ENCODE measurements around the gene NUDT8. TPM values are rescaled to one million over a fixed set of nuclear protein-coding genes. Genes with fewer than 3 reads are reported as not detected.

The NUDT8 gene
- polyA plus RNA-seq, 1 donor (not counting 4 experiments of a cell fraction or from before 2014, with no cell fraction given) = 1.1 TPM

GRCh38 chr11:67610302-67610868 lies 19.4 kb downstream of the NUDT8 start:
- FAIRE-seq (no peak), DNase-seq (ENCODE audit: low read depth, low spot score) (no peak)
- Histone ChIP-seq H3K4me1 (ENCODE audit: control insufficient read depth, extremely low read depth, insufficient read depth, low read length) (peaks cover 23% of the 10 kb centered on the region), H4K20me1 (ENCODE audit: control insufficient read depth, extremely low read depth, insufficient read depth, low read length) (no peaks in the 10 kb centered on the region), H3K4me2 (ENCODE audit: control insufficient read depth, extremely low read depth, insufficient read depth, low read depth, low read length) (no peak overlapping the region), H3K27ac (ENCODE audit: control insufficient read depth, insufficient read depth, low read length) (no peak overlapping the region), H3K79me2 (ENCODE audit: control insufficient read depth, insufficient read depth, low read length) (peaks cover 17% of the 10 kb centered on the region), H3K27me3 (ENCODE audit: control insufficient read depth, extremely low read depth, insufficient read depth, low read length) (no peaks in the 10 kb centered on the region), H3K9me1 (ENCODE audit: control insufficient read depth, extremely low read depth, insufficient read depth, low read length) (no peaks in the 10 kb centered on the region), H2AFZ (ENCODE audit: control insufficient read depth, low read length) (no peak overlapping the region), H3K9ac (ENCODE audit: control insufficient read depth, extremely low read depth, insufficient read depth, low read length) (no peak overlapping the region), H3K4me3 (ENCODE audit: control insufficient read depth in 2 of 3, extremely low read depth in 1 of 3, insufficient read depth in 2 of 3, low read depth in 1 of 3, low read length in 3 of 3) (no peak overlapping the region), H3K36me3 (ENCODE audit: control insufficient read depth in 2 of 2, extremely low read depth in 1 of 2, insufficient read depth in 2 of 2, low read length in 2 of 2) (peaks cover 23 to 28% of the 10 kb centered on the region in 2 experiments), H3K9me3 (ENCODE audit: control insufficient read depth, low read depth, low read length) (no peaks in the 10 kb centered on the region)
- TF ChIP-seq, protein P1, sequence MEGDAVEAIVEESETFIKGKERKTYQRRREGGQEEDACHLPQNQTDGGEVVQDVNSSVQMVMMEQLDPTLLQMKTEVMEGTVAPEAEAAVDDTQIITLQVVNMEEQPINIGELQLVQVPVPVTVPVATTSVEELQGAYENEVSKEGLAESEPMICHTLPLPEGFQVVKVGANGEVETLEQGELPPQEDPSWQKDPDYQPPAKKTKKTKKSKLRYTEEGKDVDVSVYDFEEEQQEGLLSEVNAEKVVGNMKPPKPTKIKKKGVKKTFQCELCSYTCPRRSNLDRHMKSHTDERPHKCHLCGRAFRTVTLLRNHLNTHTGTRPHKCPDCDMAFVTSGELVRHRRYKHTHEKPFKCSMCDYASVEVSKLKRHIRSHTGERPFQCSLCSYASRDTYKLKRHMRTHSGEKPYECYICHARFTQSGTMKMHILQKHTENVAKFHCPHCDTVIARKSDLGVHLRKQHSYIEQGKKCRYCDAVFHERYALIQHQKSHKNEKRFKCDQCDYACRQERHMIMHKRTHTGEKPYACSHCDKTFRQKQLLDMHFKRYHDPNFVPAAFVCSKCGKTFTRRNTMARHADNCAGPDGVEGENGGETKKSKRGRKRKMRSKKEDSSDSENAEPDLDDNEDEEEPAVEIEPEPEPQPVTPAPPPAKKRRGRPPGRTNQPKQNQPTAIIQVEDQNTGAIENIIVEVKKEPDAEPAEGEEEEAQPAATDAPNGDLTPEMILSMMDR (optimal IDR thresholded peaks at IDR 0.05 in 1 of 3, IDR thresholded peaks at IDR 0.05 in 1 of 3, conservative IDR thresholded peaks at IDR 0.05 in 1 of 3; ENCODE audit: extremely low read depth in 1 of 3, insufficient read depth in 2 of 3, low read length in 3 of 3) = no peak
- no peak for TF ChIP-seq EZH2 (IDR thresholded peaks at IDR 0.05; ENCODE audit: low read length)
- dilution Hi-C loops (cut with MboI; ENCODE audit: extremely low pct_ligation_motif_present, low sequenced_read_pairs) = no loop called here

- TF ChIP-seq, protein P1 (optimal IDR thresholded peaks at IDR 0.05 in 1 of 3, IDR thresholded peaks at IDR 0.05 in 1 of 3, conservative IDR thresholded peaks at IDR 0.05 in 1 of 3; ENCODE audit: extremely low read depth in 1 of 3, insufficient read depth in 2 of 3, low read length in 3 of 3) = no peak
- TF ChIP-seq EZH2 (IDR thresholded peaks at IDR 0.05; ENCODE audit: low read length) = no peak
- no peak overlapping the region for H2AFZ ChIP-seq (ENCODE audit: control insufficient read depth, low read length)
- H3K9ac ChIP-seq (ENCODE audit: control insufficient read depth, extremely low read depth, insufficient read depth, low read length) = no peak overlapping the region
- DNase-seq (ENCODE audit: low read depth, low spot score) (no peak), FAIRE-seq (no peak)
- no peak overlapping the region for H3K27ac ChIP-seq (ENCODE audit: control insufficient read depth, insufficient read depth, low read length)
- H3K36me3 ChIP-seq (ENCODE audit: control insufficient read depth in 2 of 2, extremely low read depth in 1 of 2, insufficient read depth in 2 of 2, low read length in 2 of 2) = peaks cover 23 to 28% of the 10 kb centered on the region in 2 experiments
- H3K79me2 ChIP-seq (ENCODE audit: control insufficient read depth, insufficient read depth, low read length) = peaks cover 17% of the 10 kb centered on the region
- H3K4me2 ChIP-seq (ENCODE audit: control insufficient read depth, extremely low read depth, insufficient read depth, low read depth, low read length) = no peak overlapping the region
- H4K20me1 ChIP-seq (ENCODE audit: control insufficient read depth, extremely low read depth, insufficient read depth, low read length) = no peaks in the 10 kb centered on the region
- H3K4me1 ChIP-seq (ENCODE audit: control insufficient read depth, extremely low read depth, insufficient read depth, low read length) = peaks cover 20% of the 10 kb centered on the region
- no peaks in the 10 kb centered on the region for H3K27me3 ChIP-seq (ENCODE audit: control insufficient read depth, extremely low read depth, insufficient read depth, low read length)
- H3K9me3 ChIP-seq (ENCODE audit: control insufficient read depth, low read depth, low read length) = no peaks in the 10 kb centered on the region
- H3K4me3 ChIP-seq (ENCODE audit: control insufficient read depth in 2 of 3, extremely low read depth in 1 of 3, insufficient read depth in 2 of 3, low read depth in 1 of 3, low read length in 3 of 3) = no peak overlapping the region
- dilution Hi-C loops (cut with MboI; ENCODE audit: extremely low pct_ligation_motif_present, low sequenced_read_pairs) = no loop called here
- H3K9me1 ChIP-seq (ENCODE audit: control insufficient read depth, extremely low read depth, insufficient read depth, low read length) = no peaks in the 10 kb centered on the region
These were observed 20.4 kb downstream of the NUDT8 start for GRCh38 chr11:67609316-67609715.
